OCI-LY7 (cell line): ENCODE results near the gene UPF2.
A peak's percentile ranks its signal among the peaks of the same experiment; 100 is the strongest.

Source experiments
- EZH2phosphoT487 ChIP-seq: fragments of 200-600 bp; sonication (generic); IDR thresholded peaks from 2 replicates; pipeline ENCODE4 v1.6.1; 2018; ENCODE audit warnings: low read depth, borderline replicate concordance, mild to moderate bottlenecking, mixed run types, antibody characterized with exemption, low read length, moderate library complexity, mixed read lengths
- TF ChIP-seq, protein P1 (sequence below): fragments of 200-600 bp; sonication (generic); conservative IDR thresholded peaks from 2 replicates; pipeline ENCODE4 v1.5.1; 2014; ENCODE audit warnings: mild to moderate bottlenecking, antibody characterized with exemption, low read length, moderate library complexity, mixed read lengths

DNA sequence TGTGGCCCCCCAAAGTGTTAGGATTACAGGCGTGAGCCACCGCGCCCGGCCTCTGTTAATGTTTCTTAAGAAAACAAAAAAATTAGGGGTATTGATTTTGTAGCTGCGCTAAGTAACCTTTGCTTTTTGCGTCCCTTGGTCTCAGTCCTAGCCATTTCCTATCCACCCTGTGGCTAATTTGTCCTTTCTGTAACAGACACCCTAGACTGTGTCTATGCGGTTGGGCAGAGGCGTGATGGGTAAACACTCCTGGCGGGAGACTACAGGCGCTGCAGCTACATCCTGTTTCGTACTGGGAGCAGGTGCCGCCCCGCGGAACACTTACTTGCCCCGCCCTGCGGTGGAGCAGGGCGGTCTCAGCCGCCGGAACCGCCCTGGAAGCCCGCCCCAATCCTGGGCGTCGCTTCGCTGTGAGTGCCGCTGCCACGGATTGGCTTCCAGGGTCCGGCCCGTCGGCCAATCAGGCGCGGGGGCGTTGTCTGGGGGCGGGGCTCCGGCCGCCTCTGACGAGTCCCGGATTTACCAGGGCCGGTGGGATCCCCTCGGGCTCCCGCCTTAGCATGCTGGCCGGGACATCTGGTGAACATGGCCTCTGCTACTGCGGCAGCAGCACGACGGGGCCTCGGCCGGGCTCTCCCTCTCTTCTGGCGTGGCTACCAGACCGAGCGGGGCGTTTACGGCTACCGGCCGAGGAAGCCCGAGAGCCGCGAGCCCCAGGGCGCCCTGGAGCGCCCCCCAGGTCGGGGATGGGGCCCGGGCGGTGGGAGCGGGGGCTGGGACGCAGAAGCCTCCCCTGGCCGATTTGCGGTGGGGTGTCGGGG lies 26.1 kb upstream of the UPF2 start, which contains the start of gene DHTKD1:
- TF ChIP-seq EZH2phosphoT487 = no peak
- TF ChIP-seq, protein P1, sequence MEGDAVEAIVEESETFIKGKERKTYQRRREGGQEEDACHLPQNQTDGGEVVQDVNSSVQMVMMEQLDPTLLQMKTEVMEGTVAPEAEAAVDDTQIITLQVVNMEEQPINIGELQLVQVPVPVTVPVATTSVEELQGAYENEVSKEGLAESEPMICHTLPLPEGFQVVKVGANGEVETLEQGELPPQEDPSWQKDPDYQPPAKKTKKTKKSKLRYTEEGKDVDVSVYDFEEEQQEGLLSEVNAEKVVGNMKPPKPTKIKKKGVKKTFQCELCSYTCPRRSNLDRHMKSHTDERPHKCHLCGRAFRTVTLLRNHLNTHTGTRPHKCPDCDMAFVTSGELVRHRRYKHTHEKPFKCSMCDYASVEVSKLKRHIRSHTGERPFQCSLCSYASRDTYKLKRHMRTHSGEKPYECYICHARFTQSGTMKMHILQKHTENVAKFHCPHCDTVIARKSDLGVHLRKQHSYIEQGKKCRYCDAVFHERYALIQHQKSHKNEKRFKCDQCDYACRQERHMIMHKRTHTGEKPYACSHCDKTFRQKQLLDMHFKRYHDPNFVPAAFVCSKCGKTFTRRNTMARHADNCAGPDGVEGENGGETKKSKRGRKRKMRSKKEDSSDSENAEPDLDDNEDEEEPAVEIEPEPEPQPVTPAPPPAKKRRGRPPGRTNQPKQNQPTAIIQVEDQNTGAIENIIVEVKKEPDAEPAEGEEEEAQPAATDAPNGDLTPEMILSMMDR = peak; percentile 50; the same call in 1 of the 2 replicates
